PC-3 (cell line): ENCODE measurements around the gene ZCCHC2. TPM values are rescaled to one million over a fixed set of nuclear protein-coding genes. Genes with fewer than 3 reads are reported as not detected.

Source experiments
- ATAC-seq: fragments of 200-7000 bp; cut with Tn5 transposase; 2 replicates; pipeline ENCODE4 v1.9.1; 2020; ENCODE audit warnings: mild to moderate bottlenecking, moderate library complexity
- BruUV-seq: library from RNA; stranded (reverse); fragments of 400-500 nt; replicated peaks from 2 replicates; lab custom pipeline; 2021; lab: Mats Ljungman, UMichigan
- CTCF ChIA-PET: fragments of 300-600 bp; sonication (Branson Sonifier 250); formaldehyde crosslinking; loops from one replicate; lab custom pipeline; 2022; ENCODE audit warnings: antibody characterized with exemption; lab: Charles Lee
- POLR2A ChIA-PET: fragments of 300-600 bp; sonication (Branson Sonifier 250); formaldehyde crosslinking; loops from one replicate; lab custom pipeline; 2022; ENCODE audit warnings: antibody characterized with exemption; ENCODE audit not compliant: unreplicated experiment; lab: Charles Lee
- DNase-seq: peaks from one replicate; pipeline ENCODE4 v3.0.0-alpha.2; 2015
- H2AFZ ChIP-seq: fragments of 300-600 bp; sonication (generic); 2 replicates; pipeline ENCODE4 v1.6.0; 2016; ENCODE audit warnings: antibody characterized with exemption, low read length
- H3F3A ChIP-seq: fragments of 300-600 bp; sonication (generic); one replicate; pipeline ENCODE4 v1.6.0; 2017; ENCODE audit warnings: antibody characterized with exemption, low read length, control low read depth, mild to moderate bottlenecking; ENCODE audit not compliant: unreplicated experiment
- H3K27ac ChIP-seq: fragments of 300-600 bp; sonication (generic); 2 replicates; pipeline ENCODE4 v1.5.1; 2016; ENCODE audit warnings: mild to moderate bottlenecking, low read length
- H3K27me3 ChIP-seq: fragments of 300-600 bp; sonication (generic); 2 replicates; pipeline ENCODE4 v1.6.1; 2016; ENCODE audit warnings: low read length, mixed read lengths
- H3K36me3 ChIP-seq: fragments of 300-600 bp; sonication (generic); 2 replicates; pipeline ENCODE4 v1.6.1; 2016; ENCODE audit warnings: low read depth, mixed run types, low read length, mixed read lengths
- H3K4me1 ChIP-seq: fragments of 300-600 bp; sonication (generic); 2 replicates; pipeline ENCODE4 v1.5.1; 2016; ENCODE audit warnings: low read length; ENCODE audit not compliant: insufficient read depth
- H3K4me2 ChIP-seq: fragments of 300-600 bp; sonication (generic); 2 replicates; pipeline ENCODE4 v1.6.0; 2016; ENCODE audit warnings: low read length
- H3K4me3 ChIP-seq: fragments of 300-600 bp; sonication (generic); 2 replicates; pipeline ENCODE4 v1.5.1; 2016; ENCODE audit warnings: mild to moderate bottlenecking, low read length, mixed read lengths
- H3K79me2 ChIP-seq: fragments of 300-600 bp; sonication (generic); 2 replicates; pipeline ENCODE4 v1.6.1; 2017; ENCODE audit warnings: low read length, mixed read lengths
- H3K9ac ChIP-seq: fragments of 300-600 bp; sonication (generic); 2 replicates; pipeline ENCODE4 v1.6.0; 2016; ENCODE audit warnings: mild to moderate bottlenecking, low read length
- H3K9me2 ChIP-seq: fragments of 300-600 bp; sonication (generic); replicated peaks from 2 replicates; pipeline ENCODE4 v1.6.1; 2016; ENCODE audit warnings: mixed run types, low read length, mixed read lengths
- H3K9me3 ChIP-seq: fragments of 300-600 bp; sonication (generic); 2 replicates; pipeline ENCODE4 v1.6.1; 2016; ENCODE audit warnings: low read length, mixed read lengths
- H4K20me1 ChIP-seq: fragments of 300-600 bp; sonication (generic); 2 replicates; pipeline ENCODE4 v1.6.1; 2016; ENCODE audit warnings: low read length, mixed read lengths
- EZH2 ChIP-seq: fragments of 300-600 bp; sonication (generic); IDR thresholded peaks from one replicate; pipeline ENCODE4 v1.6.1; 2017; ENCODE audit warnings: antibody characterized with exemption, mild to moderate bottlenecking, low read length; ENCODE audit not compliant: unreplicated experiment
- EZH2phosphoT487 ChIP-seq: fragments of 300-600 bp; sonication (generic); IDR thresholded peaks from 2 replicates; pipeline ENCODE4 v1.6.1; 2018; ENCODE audit warnings: mild to moderate bottlenecking, antibody characterized with exemption, low read length, borderline replicate concordance
- intact Hi-C: fragments of 100-400 bp; cut with micrococcal nuclease; formaldehyde crosslinking; loops from 2 replicates; pipeline ENCODE4 v1.9.0; 2023
- total RNA-seq: library from RNA; depleted of rRNA; stranded (reverse); fragments of >200 nt; gene quantifications from 2 replicates; pipeline ENCODE4 v1.2.3, GENCODE V29; 2014
- TF ChIP-seq, protein P1 (sequence below): fragments of 300-600 bp; sonication (generic); conservative IDR thresholded peaks from 2 replicates; pipeline ENCODE4 v1.5.1; 2017; ENCODE audit warnings: antibody characterized with exemption, low read depth, mild to moderate bottlenecking, low read length

The ZCCHC2 gene
- total RNA-seq, 1 experiment from 2014 or later, result 17.3 TPM

DNA sequence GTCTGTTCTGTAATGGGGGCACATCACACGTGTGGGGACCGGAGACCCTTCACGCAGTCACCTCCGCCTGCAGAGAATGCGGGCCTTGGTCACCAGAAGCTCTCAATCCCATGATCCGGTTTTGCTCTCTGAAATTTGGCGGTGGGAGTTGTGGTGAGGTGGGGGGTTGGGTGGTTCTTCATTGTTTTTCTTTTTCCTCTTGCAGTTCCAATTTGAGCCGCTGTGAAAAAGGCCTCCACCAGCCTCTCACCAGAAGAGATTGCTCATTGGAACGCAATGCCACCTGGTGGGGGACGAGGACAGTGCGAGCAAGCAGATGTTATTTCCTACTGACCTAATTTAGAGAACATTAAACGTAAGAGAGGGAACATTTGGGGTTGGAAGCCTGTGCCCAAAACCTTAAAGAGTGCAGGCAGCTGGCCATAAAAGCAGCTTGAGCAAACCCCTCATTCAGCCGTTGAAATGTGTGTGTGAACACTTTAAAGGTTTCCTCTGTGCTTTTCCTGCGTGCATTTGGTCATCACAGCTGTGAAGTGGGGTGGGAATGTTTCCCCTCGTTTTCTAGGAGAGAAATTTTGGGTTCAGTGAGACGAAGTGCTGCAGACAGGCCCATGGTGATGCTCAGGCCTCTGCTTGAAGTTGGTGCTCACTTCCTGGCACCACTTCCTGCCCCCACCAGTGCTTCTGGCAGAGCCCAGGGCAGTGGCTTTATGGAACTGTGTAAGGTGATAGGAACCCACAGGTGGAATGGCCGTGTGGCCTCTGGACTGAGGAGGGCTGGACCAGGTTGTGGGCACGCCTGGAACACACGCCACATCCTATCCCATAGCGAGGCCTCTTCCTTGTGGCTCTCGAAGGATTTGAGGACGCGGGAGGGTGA is 61.7 kb downstream of the ZCCHC2 start:
- ATAC-seq (peak; percentile 83), DNase-seq (peak; percentile 90)
- H3K27ac ChIP-seq, result no peak overlapping the region
- no peak overlapping the region for H2AFZ ChIP-seq
- H3K4me2 ChIP-seq, result no peak overlapping the region
- BruUV-seq, result no TSS peak
- H3K9me2 ChIP-seq, result no peaks in the 10 kb centered on the region
- no peaks in the 10 kb centered on the region for H3K27me3 ChIP-seq
- no peaks in the 10 kb centered on the region; the same call in 1 of the 2 replicates for H3K36me3 ChIP-seq
- peaks cover 4% of the 10 kb centered on the region for H3K4me1 ChIP-seq
- H3F3A ChIP-seq, result no peaks in the 10 kb centered on the region
- H3K9me3 ChIP-seq, result no peaks in the 10 kb centered on the region
- no peak overlapping the region for H3K4me3 ChIP-seq
- intact Hi-C loops, result loop anchor here (1.0 to 10.0 kb wide), 8 partner anchors 29 to 740 kb away; partner anchors contain the start of genes PHLPP1 and TNFRSF11A
- H3K79me2 ChIP-seq, result no peaks in the 10 kb centered on the region
- H3K9ac ChIP-seq, result no peak overlapping the region
- ChIA-PET CTCF (interaction anchor here (0.9 kb wide), 2 partner anchors 18 to 159 kb away, joined by 3 read pairs; no protein-coding TSS in a partner anchor), POLR2A (no interaction called here)
- TF ChIP-seq, protein P1, sequence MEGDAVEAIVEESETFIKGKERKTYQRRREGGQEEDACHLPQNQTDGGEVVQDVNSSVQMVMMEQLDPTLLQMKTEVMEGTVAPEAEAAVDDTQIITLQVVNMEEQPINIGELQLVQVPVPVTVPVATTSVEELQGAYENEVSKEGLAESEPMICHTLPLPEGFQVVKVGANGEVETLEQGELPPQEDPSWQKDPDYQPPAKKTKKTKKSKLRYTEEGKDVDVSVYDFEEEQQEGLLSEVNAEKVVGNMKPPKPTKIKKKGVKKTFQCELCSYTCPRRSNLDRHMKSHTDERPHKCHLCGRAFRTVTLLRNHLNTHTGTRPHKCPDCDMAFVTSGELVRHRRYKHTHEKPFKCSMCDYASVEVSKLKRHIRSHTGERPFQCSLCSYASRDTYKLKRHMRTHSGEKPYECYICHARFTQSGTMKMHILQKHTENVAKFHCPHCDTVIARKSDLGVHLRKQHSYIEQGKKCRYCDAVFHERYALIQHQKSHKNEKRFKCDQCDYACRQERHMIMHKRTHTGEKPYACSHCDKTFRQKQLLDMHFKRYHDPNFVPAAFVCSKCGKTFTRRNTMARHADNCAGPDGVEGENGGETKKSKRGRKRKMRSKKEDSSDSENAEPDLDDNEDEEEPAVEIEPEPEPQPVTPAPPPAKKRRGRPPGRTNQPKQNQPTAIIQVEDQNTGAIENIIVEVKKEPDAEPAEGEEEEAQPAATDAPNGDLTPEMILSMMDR, result peak; percentile 97
- TF ChIP-seq EZH2, result no peak
- H4K20me1 ChIP-seq, result no peaks in the 10 kb centered on the region

DNA sequence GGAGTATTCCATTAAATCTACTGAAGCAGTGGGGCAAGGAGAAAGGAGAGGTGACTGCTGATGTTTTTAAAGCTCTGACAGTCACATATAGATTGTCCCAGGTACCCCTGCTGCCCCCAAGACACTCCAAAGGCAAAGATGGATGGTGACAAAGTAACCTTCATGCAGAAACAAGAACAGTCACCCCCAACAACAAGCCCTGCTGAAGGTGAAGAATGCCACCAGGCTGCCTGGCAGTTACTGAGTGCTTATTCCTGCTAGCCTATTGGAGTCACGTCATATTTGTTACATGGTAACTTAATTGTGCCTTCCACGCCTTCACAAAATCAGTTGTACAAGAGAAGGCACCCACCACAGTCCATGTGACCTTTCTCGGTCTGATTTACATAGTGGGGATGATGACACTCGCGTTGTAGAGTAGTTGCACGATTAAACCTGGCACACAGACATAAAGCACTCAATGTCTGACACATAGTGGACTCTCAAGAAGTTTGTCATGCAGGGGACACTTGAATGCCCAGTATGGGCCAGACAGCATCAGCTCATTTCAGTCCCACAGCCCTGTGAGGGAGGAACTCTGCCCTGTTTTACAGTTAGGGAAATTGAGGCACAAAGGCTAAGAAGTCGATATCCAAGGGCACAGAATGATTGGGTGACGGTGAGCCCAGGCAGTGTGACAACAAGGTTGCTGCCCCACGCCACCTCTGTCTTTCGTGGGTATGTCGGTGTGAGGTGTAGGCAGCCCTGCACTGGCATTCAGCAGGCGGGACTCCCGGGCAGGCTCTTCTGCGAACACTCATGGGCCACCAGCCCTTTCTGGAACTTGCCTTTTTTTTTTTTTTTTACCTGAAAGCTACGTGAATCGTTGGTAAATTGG is 62.7 kb downstream of the ZCCHC2 start:
- Histone ChIP-seq H3K79me2 (no peaks in the 10 kb centered on the region), H3K27ac (no peak overlapping the region), H3K9me3 (no peaks in the 10 kb centered on the region), H3K4me3 (no peak overlapping the region; the same call in 1 of the 2 replicates), H3K4me1 (peaks cover 4% of the 10 kb centered on the region), H3K9me2 (no peaks in the 10 kb centered on the region), H4K20me1 (no peaks in the 10 kb centered on the region), H3K36me3 (no peaks in the 10 kb centered on the region; the same call in 1 of the 2 replicates), H3K9ac (no peak overlapping the region), H3K27me3 (no peaks in the 10 kb centered on the region), H3K4me2 (peak overlapping the region; percentile 26), H2AFZ (no peak overlapping the region), H3F3A (no peaks in the 10 kb centered on the region)
- ATAC-seq (no peak), DNase-seq (no peak)
- ChIA-PET CTCF (interaction anchor here (0.6 to 0.7 kb wide), 3 partner anchors 160 to 260 kb away, joined by 3 to 4 read pairs (median 4); partner anchors contain the start of gene TNFRSF11A), POLR2A (no interaction called here)
- BruUV-seq, result no TSS peak
- TF ChIP-seq, protein P1, result no peak
- no peak for TF ChIP-seq EZH2phosphoT487
- TF ChIP-seq EZH2, result no peak
- intact Hi-C loops, result loop anchor here (1.0 to 10.0 kb wide), 3 partner anchors 369 to 739 kb away; no protein-coding TSS in a partner anchor
